Keratinocyte (primary cell): ENCODE results near the gene SCN8A. TPM values are rescaled to one million over a fixed set of nuclear protein-coding genes. Genes with fewer than 3 reads are reported as not detected.

Experiments
- DNase-seq: peaks from one replicate; pipeline ENCODE4 v3.0.0-alpha.2; 2011; ENCODE audit warnings: low read depth, missing footprints, low spot score
- FAIRE-seq: peaks from 2 replicates; lab custom pipeline; 2011; peaks lifted over from hg19 to GRCh38; lab: Jason Lieb, UNC
- H2AFZ ChIP-seq: 2 replicates; pipeline ENCODE4 v1.6.0; 2012; ENCODE audit warnings: low read length, control low read depth, inconsistent platforms; ENCODE audit not compliant: control insufficient read depth
- H3K27ac ChIP-seq: 2 replicates; pipeline ENCODE4 v1.5.1; 2011; ENCODE audit warnings: low read length; ENCODE audit not compliant: control insufficient read depth, insufficient read depth
- H3K27me3 ChIP-seq: 3 replicates; pipeline ENCODE4 v1.6.0; 2011; ENCODE audit warnings: low read length; ENCODE audit not compliant: control insufficient read depth, insufficient read depth; ENCODE audit errors: extremely low read depth
- H3K36me3 ChIP-seq, 2 experiments: 2 replicates in 1 of 2; 3 replicates in 1 of 2; pipeline ENCODE4 v1.5.1; 2011; ENCODE audit warnings: low read length in 2 of 2, mild to moderate bottlenecking in 1 of 2; ENCODE audit not compliant: control insufficient read depth in 2 of 2, insufficient read depth in 2 of 2; ENCODE audit errors: extremely low read depth in 1 of 2
- H3K4me1 ChIP-seq: 3 replicates; pipeline ENCODE4 v1.5.1; 2011; ENCODE audit warnings: low read length; ENCODE audit not compliant: control insufficient read depth, insufficient read depth; ENCODE audit errors: extremely low read depth
- H3K4me2 ChIP-seq: 3 replicates; pipeline ENCODE4 v1.6.0; 2011; ENCODE audit warnings: low read depth, low read length; ENCODE audit not compliant: control insufficient read depth, insufficient read depth; ENCODE audit errors: extremely low read depth
- H3K4me3 ChIP-seq, 3 experiments: fragments of 200-600 bp in 1 of 3; sonication (generic) in 1 of 3; 2 replicates in 2 of 3; 3 replicates in 1 of 3; pipeline ENCODE4 v1.5.1; 2011 to 2016; ENCODE audit warnings: low read length in 3 of 3, mild to moderate bottlenecking in 3 of 3, control low read depth in 2 of 3, inconsistent platforms in 1 of 3, low read depth in 1 of 3, mixed read lengths in 1 of 3, mixed run types in 1 of 3, moderate library complexity in 1 of 3; ENCODE audit not compliant: control insufficient read depth in 2 of 3, insufficient read depth in 2 of 3; ENCODE audit errors: extremely low read depth in 1 of 3
- H3K79me2 ChIP-seq: 2 replicates; pipeline ENCODE4 v1.6.0; 2012; ENCODE audit warnings: low read length; ENCODE audit not compliant: control insufficient read depth, insufficient read depth
- H3K9ac ChIP-seq: 3 replicates; pipeline ENCODE4 v1.6.0; 2011; ENCODE audit warnings: low read length; ENCODE audit not compliant: control insufficient read depth, insufficient read depth; ENCODE audit errors: extremely low read depth
- H3K9me1 ChIP-seq: 3 replicates; pipeline ENCODE4 v1.6.0; 2011; ENCODE audit warnings: low read length; ENCODE audit not compliant: control insufficient read depth, insufficient read depth; ENCODE audit errors: extremely low read depth
- H3K9me3 ChIP-seq: 2 replicates; pipeline ENCODE4 v1.5.1; 2012; ENCODE audit warnings: low read depth, low read length; ENCODE audit not compliant: control insufficient read depth
- H4K20me1 ChIP-seq: 3 replicates; pipeline ENCODE4 v1.6.0; 2011; ENCODE audit warnings: low read length; ENCODE audit not compliant: control insufficient read depth, insufficient read depth; ENCODE audit errors: extremely low read depth
- CTCF ChIP-seq, 3 experiments: IDR thresholded peaks in 1 of 3; conservative IDR thresholded peaks in 1 of 3; optimal IDR thresholded peaks in 1 of 3; 2 replicates in 2 of 3; 3 replicates in 1 of 3; pipeline versions ENCODE3 to v1.5.1; 2011; ENCODE audit warnings: low read length in 3 of 3, mild to moderate bottlenecking in 3 of 3, moderate library complexity in 2 of 3, control low read depth in 1 of 3, inconsistent platforms in 1 of 3; ENCODE audit not compliant: insufficient read depth in 2 of 3; ENCODE audit errors: extremely low read depth in 1 of 3
- EZH2 ChIP-seq: IDR thresholded peaks from one replicate; pipeline ENCODE4 v1.6.1; 2012; ENCODE audit warnings: inconsistent platforms, mild to moderate bottlenecking, low read length, moderate library complexity
- dilution Hi-C: fragments of 300-500 bp; cut with MboI; formaldehyde crosslinking; loops from one replicate; pipeline ENCODE4 v1.7.0; 2020; ENCODE audit warnings: low sequenced_read_pairs; ENCODE audit not compliant: extremely low pct_ligation_motif_present
- polyA plus RNA-seq, 5 experiments: library from polyadenylated mRNA; depleted of rRNA in 3 of 5; stranded (reverse) in 3 of 5; stranded (forward) in 1 of 5; unstranded in 1 of 5; fragments of >200 nt; gene quantifications; 1 replicate in 1 of 5; 2 replicates in 3 of 5; 3 replicates in 1 of 5; pipeline versions ENCODE4 v1.2.1 to v1.2.3, GENCODE V29; 2011 to 2012; ENCODE audit warnings: missing spikeins in 2 of 5, low read depth in 1 of 5, low replicate concordance in 1 of 5

The SCN8A gene
- polyA plus RNA-seq, 1 donor (not counting 4 experiments of a cell fraction or from before 2014, with no cell fraction given) = 1.1 TPM

- FAIRE-seq = no peak
- TF ChIP-seq EZH2 (peak; percentile 60), CTCF (optimal IDR thresholded peaks at IDR 0.05 in 1 of 3, IDR thresholded peaks at IDR 0.05 in 1 of 3, conservative IDR thresholded peaks at IDR 0.05 in 1 of 3; ENCODE audit: extremely low read depth in 1 of 3, insufficient read depth in 2 of 3, low read length in 3 of 3) (no peak)
- H3K27ac ChIP-seq = no peak overlapping the region
Measured at GRCh38 chr12:51855586-51856428, 264.8 kb downstream of the SCN8A start.

GRCh38 chr12:51860986-51861385, 270.0 kb downstream of the SCN8A start:
- Histone ChIP-seq H3K4me2 (no peak overlapping the region), H3K79me2 (no peaks in the 10 kb centered on the region), H3K27ac (no peak overlapping the region), H3K4me1 (no peaks in the 10 kb centered on the region), H3K4me3 (no peak overlapping the region), H3K27me3 (peaks cover 44% of the 10 kb centered on the region), H3K9ac (no peak overlapping the region), H3K9me3 (no peaks in the 10 kb centered on the region), H3K9me1 (no peaks in the 10 kb centered on the region), H4K20me1 (no peaks in the 10 kb centered on the region), H2AFZ (no peak overlapping the region), H3K36me3 (no peaks in the 10 kb centered on the region)
- DNase-seq = no peak
- no peak for TF ChIP-seq EZH2
- no peak for TF ChIP-seq CTCF (optimal IDR thresholded peaks at IDR 0.05 in 1 of 3, IDR thresholded peaks at IDR 0.05 in 1 of 3, conservative IDR thresholded peaks at IDR 0.05 in 1 of 3; ENCODE audit: extremely low read depth in 1 of 3, insufficient read depth in 2 of 3, low read length in 3 of 3)
- dilution Hi-C loops = no loop called here
- FAIRE-seq = no peak

More at GRCh38 chr12:51855586-51856428, 264.8 kb downstream of the SCN8A start:
- H3K9ac ChIP-seq = no peak overlapping the region
- H2AFZ ChIP-seq = no peak overlapping the region
- no peaks in the 10 kb centered on the region for H4K20me1 ChIP-seq
- H3K9me1 ChIP-seq = no peaks in the 10 kb centered on the region
- H3K4me1 ChIP-seq = no peaks in the 10 kb centered on the region
- no peak overlapping the region for H3K4me3 ChIP-seq
- no peaks in the 10 kb centered on the region for H3K79me2 ChIP-seq
- H3K36me3 ChIP-seq = no peaks in the 10 kb centered on the region
- dilution Hi-C loops = no loop called here
- no peaks in the 10 kb centered on the region for H3K9me3 ChIP-seq
- peaks cover 26% of the 10 kb centered on the region for H3K27me3 ChIP-seq
- no peak for DNase-seq
- no peak overlapping the region for H3K4me2 ChIP-seq

Other genes starting within 250 kb of the SCN8A start
- gene CELA1, start 244.6 kb upstream of the SCN8A start, polyA plus RNA-seq = not detected in 3 replicates
- gene GALNT6, start 199.8 kb upstream of the SCN8A start, polyA plus RNA-seq = 42.7 to 78.1 TPM (median 57.5 TPM) in 3 replicates
- gene SLC4A8, start 166.4 kb upstream of the SCN8A start, polyA plus RNA-seq = 1.1 to 2.3 TPM (median 2.0 TPM) in 3 replicates